Tibial nerve (tissue), 4 donors: Measurements from ENCODE around the gene MED13L. TPM values are rescaled to one million over a fixed set of nuclear protein-coding genes. Genes with fewer than 3 reads are reported as not detected.

Source experiments
- DNase-seq, 2 donors: peaks; one replicate each; pipeline ENCODE4 v3.0.0-alpha.2; 2019; ENCODE audit warnings: low spot score in 2 of 2
- H3K27ac ChIP-seq, 4 donors: fragments of 200-600 bp; sonication (generic) in 3 of 4; one replicate each; pipeline ENCODE4 v1.5.1; 2017 to 2019; ENCODE audit warnings: mild to moderate bottlenecking in 1 of 4
- H3K27me3 ChIP-seq, 2 donors: fragments of 200-600 bp; sonication (generic) in 1 of 2; one replicate each; pipeline versions ENCODE4 v1.5.1 to v1.6.0; 2017 to 2019
- H3K36me3 ChIP-seq, 3 donors: fragments of 200-600 bp; sonication (generic); one replicate each; pipeline ENCODE4 v1.5.1; 2018 to 2019
- H3K4me1 ChIP-seq, 4 donors: fragments of 200-600 bp; sonication (generic) in 3 of 4; one replicate each; pipeline ENCODE4 v1.5.1; 2017 to 2019
- H3K4me3 ChIP-seq, 4 donors: fragments of 200-600 bp; sonication (generic) in 3 of 4; one replicate each; pipeline ENCODE4 v1.5.1; 2017 to 2019; ENCODE audit warnings: mild to moderate bottlenecking in 1 of 4, moderate library complexity in 1 of 4
- H3K9me3 ChIP-seq, 4 donors: fragments of 200-600 bp; sonication (generic) in 3 of 4; one replicate each; pipeline ENCODE4 v1.5.1; 2017 to 2019
- CTCF ChIP-seq, 5 experiments: fragments of 200-600 bp in 3 of 5; fragments of 450-650 bp in 2 of 5; sonication (generic) in 3 of 5; IDR thresholded peaks; one replicate each; pipeline ENCODE4 v1.5.1; 2016 to 2019; ENCODE audit warnings: antibody characterized with exemption in 5 of 5, mild to moderate bottlenecking in 3 of 5, moderate library complexity in 2 of 5
- EP300 ChIP-seq, 2 donors: sonication (generic); formaldehyde crosslinking; IDR thresholded peaks; one replicate each; pipeline ENCODE4 v1.6.1; 2017; ENCODE audit warnings: antibody characterized with exemption in 2 of 2, mild to moderate bottlenecking in 1 of 2
- POLR2A ChIP-seq, 2 donors: fragments of 450-650 bp; IDR thresholded peaks; one replicate each; pipeline ENCODE4 v1.6.1; 2017; ENCODE audit warnings: antibody characterized with exemption in 2 of 2, mild to moderate bottlenecking in 2 of 2, moderate library complexity in 2 of 2
- WGBS, 2 donors: methylation state at CpG; one replicate each; pipeline ENCODE4 v1.1.5; 2018; 5-methylcytosine and 5-hydroxymethylcytosine counted together
- total RNA-seq, 4 donors: library from RNA; depleted of rRNA; stranded (reverse); fragments of >200 nt; gene quantifications; one replicate each; pipeline ENCODE4 v1.1.0, GENCODE V29; 2016

The MED13L gene
- total RNA-seq, 4 donors from 2014 or later, result 138 to 234 (median 218) TPM

- no peaks in the 10 kb centered on the region for H3K27me3 ChIP-seq
- H3K36me3 ChIP-seq, result no peaks in the 10 kb centered on the region
- 4 to 11% methylated on average over 1 of the region's 1 CpG for WGBS, 2 donors
- H3K4me1 ChIP-seq, result peaks cover 0 to 86% (median 12%) of the 10 kb centered on the region in 4 donors
- no peaks in the 10 kb centered on the region for H3K9me3 ChIP-seq
- H3K4me3 ChIP-seq, result no peak overlapping the region
- DNase-seq, result no peak
- no peak overlapping the region for H3K27ac ChIP-seq
- TF ChIP-seq CTCF (IDR thresholded peaks at IDR 0.05) (no peak), EP300 (IDR thresholded peaks at IDR 0.05) (no peak), POLR2A (IDR thresholded peaks at IDR 0.05) (no peak)
Observed at GRCh38 chr12:116159175-116159574, 118.3 kb downstream of the MED13L start.

- TF ChIP-seq CTCF (IDR thresholded peaks at IDR 0.05) (no peak), POLR2A (IDR thresholded peaks at IDR 0.05) (no peak), EP300 (IDR thresholded peaks at IDR 0.05) (no peak)
- Histone ChIP-seq H3K9me3 (no peaks in the 10 kb centered on the region), H3K27ac (no peak overlapping the region), H3K4me1 (peaks cover 0 to 86% (median 16%) of the 10 kb centered on the region in 4 donors), H3K36me3 (no peaks in the 10 kb centered on the region), H3K4me3 (no peak overlapping the region), H3K27me3 (no peaks in the 10 kb centered on the region)
- no peak for DNase-seq
- WGBS, 2 donors, result 66 to 67% methylated on average over 5 of the region's 5 CpGs
Observed at GRCh38 chr12:116157845-116158267, 119.6 kb downstream of the MED13L start.

GRCh38 chr12:116156614-116157013 lies 120.9 kb downstream of the MED13L start:
- no peak for DNase-seq
- no peaks in the 10 kb centered on the region for H3K9me3 ChIP-seq
- no peak overlapping the region for H3K4me3 ChIP-seq
- no peaks in the 10 kb centered on the region for H3K36me3 ChIP-seq
- peaks cover 0 to 89% (median 21%) of the 10 kb centered on the region in 4 donors for H3K4me1 ChIP-seq
- 87 to 89% methylated on average over 4 of the region's 4 CpGs for WGBS, 2 donors
- no peak overlapping the region for H3K27ac ChIP-seq
- no peaks in the 10 kb centered on the region for H3K27me3 ChIP-seq
- TF ChIP-seq EP300 (IDR thresholded peaks at IDR 0.05) (no peak), POLR2A (IDR thresholded peaks at IDR 0.05) (no peak), CTCF (IDR thresholded peaks at IDR 0.05) (no peak)

GRCh38 chr12:116155383-116155782 lies 122.1 kb downstream of the MED13L start:
- Histone ChIP-seq H3K27me3 (no peaks in the 10 kb centered on the region), H3K4me3 (no peak overlapping the region), H3K36me3 (no peaks in the 10 kb centered on the region), H3K9me3 (no peaks in the 10 kb centered on the region), H3K4me1 (peaks cover 0 to 89% (median 26%) of the 10 kb centered on the region in 4 donors), H3K27ac (no peak overlapping the region)
- no peak for TF ChIP-seq EP300 (IDR thresholded peaks at IDR 0.05)
- TF ChIP-seq POLR2A (IDR thresholded peaks at IDR 0.05), result no peak
- TF ChIP-seq CTCF (IDR thresholded peaks at IDR 0.05), result no peak
- 77 to 87% methylated on average over 8 of the region's 8 CpGs for WGBS, 2 donors
- no peak for DNase-seq

- Histone ChIP-seq H3K4me1 (peaks cover 0 to 89% (median 28%) of the 10 kb centered on the region in 4 donors), H3K9me3 (no peaks in the 10 kb centered on the region), H3K4me3 (no peak overlapping the region), H3K36me3 (no peaks in the 10 kb centered on the region), H3K27me3 (no peaks in the 10 kb centered on the region), H3K27ac (no peak overlapping the region)
- TF ChIP-seq EP300 (IDR thresholded peaks at IDR 0.05) (no peak), POLR2A (IDR thresholded peaks at IDR 0.05) (no peak), CTCF (IDR thresholded peaks at IDR 0.05) (no peak)
- WGBS, 2 donors, result 44 to 48% methylated on average over 2 of the region's 2 CpGs
- no peak for DNase-seq
Observed at GRCh38 chr12:116153983-116154382, 123.5 kb downstream of the MED13L start.
